ENCODE data around the gene TGIF2.
A peak's percentile ranks its signal among the peaks of the same experiment; 100 is the strongest.
"Not testable (repeated sequence)": the region's sequence is repeated elsewhere in the genome, so short reads cannot be mapped to it uniquely, and the experiment has no call there.

Gene TGIF2

DNA sequence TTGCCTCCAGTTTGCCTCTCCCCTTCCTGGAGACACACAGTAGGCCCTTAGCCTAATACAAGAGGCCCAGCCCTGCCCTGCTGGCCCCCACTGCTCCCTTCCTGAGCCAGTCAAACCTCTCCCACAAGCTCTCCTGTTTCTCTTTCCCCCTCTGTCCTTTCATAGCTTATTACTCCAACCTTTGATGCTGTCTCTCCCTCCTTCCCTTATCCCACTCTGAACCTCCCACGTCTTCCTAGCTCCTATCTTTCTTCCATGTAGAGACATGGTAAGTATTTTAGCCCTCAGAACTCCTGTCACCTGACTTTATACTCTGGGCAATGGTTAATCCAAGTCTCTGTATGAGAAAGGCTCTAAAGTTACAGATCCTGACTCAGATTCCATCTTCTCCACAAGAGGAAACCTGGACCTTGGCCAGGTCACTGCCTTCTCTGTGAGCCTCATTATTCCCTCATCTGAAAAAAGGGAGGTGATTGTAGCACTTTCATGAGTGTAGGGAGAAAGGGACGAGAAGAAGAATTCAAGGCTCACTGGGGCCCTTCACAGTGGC, 6.7 kb downstream of the TGIF2 start:
- DNase-seq = peak; percentile 34

DNA sequence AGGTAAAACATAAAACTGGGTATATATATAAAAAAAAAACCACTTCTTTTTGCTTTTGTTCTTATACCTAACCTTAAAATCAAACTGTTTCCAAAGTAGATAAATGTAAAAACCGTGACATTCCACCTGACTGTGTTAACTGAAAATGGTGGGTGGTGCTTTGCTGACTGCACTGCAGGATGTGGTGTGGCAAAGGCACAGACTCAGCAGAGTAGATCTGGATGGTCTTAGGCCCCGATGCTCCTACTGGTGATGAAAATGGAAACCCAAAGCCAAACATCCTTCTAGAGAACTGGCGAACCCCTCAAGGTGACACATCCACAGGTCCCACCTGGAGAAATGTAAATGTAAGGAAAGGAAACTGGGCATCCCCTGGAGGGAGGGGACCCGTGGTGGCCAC, 8.9 kb downstream of the TGIF2 start:
- no peak for DNase-seq

DNA sequence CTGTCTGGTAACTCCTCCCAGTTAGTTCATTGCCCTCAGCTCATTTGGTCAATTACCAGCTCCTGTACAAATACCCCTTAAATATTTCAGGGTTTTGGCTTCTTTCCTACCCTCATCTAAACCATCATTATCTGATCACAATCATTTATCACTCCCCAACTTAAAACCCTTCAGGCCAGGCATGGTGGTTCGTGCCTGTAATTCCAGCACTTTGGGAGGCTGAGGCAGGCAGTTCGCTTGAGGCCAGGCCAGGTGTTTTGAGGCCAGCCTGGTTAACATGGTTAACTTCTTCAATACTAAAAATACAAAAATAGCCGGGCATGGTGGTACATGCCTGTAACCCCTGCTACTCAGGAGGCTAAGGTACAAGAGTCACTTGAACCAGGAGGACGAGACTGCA, 9.4 kb downstream of the TGIF2 start:
- DNase-seq = no peak

DNA sequence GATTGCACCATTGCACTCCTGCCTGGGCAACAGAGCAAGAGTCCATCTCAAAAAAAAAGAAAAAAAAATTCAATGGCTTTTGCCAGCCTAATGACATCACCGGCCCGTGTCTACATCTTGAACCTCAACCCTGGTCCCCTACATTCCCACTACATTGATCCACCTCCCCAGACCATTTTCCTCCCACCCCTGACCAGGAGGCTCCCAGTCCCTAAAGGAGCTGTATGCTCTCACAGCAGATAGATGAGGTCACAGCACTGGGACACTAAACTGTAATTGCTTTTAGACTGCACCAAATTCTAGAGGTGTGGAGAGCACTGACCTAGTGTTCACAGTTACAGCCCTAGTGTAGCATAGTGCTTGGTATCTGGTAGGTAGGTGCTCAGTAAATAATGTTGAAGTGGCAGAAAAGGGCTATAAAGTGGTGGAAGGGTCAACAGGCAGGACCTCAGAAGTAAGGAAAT, 10.7 kb downstream of the TGIF2 start:
- no peak for DNase-seq

DNA sequence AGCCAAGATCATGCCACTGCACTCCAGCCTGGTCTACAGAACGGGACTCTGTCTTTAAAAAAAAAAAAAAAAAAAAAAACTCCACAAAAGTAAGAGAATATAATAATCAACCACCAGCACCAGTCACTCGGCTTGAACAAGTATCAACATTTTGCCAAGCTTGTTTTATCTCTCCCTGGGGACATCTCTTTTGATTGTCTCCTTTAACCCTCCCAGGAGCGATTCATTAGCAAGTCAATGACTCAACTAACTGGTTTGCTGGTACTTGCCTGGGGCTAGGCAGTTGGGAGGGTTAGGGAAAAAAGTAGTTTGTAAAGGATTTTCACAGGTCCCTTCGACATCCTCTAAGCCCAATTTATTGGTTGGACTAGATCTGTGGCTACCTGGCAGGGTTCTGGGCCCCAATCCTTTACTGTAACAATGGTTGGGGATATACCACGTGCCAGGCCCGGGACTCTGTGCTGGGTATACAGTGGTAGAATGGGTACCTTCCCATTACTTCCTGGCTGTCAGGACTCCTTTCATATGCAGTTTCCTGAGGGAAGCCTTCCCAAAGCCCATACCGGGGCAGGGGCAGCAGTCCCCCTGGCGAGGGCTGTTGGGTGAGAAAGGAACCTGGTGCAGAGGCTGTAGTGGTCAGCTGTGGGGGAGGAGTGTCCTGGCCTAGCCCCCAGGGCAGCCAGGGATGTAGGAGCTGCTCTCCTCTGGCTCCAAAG, 12.2 kb downstream of the TGIF2 start:
- DNase-seq = peak; percentile 92

DNA sequence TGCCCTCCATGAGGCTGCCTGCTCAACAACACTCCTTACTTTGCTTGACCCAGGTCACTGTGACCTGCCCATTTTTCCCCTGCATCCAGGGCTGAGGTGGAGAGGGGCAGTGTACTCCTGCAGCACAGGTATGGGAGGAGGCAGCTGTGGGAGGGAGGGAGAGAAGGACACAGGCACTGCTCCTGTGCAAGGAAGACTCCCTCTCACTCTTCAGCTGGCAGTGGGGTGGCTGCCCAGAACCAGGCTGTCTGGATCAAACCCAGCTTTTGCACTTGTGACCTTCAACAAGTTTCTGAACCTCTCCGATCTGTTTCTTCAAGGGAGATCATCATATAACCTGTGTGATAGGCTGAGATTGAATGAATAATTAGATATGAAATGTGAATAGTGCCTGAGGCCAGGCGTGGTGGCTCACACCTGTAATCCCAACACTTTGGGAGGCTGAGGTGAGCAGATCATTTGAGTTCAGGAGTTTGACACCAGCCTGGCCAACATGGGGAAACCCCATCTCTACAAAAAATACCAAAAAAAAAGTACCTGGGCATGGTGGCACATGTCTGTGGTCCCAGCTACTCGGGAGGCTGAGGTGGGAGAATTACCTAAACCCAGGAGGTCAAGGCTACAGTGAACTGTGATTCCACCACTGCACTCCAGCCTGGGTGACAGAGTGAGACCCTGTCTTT, 14.1 kb downstream of the TGIF2 start:
- no peak for DNase-seq

DNA sequence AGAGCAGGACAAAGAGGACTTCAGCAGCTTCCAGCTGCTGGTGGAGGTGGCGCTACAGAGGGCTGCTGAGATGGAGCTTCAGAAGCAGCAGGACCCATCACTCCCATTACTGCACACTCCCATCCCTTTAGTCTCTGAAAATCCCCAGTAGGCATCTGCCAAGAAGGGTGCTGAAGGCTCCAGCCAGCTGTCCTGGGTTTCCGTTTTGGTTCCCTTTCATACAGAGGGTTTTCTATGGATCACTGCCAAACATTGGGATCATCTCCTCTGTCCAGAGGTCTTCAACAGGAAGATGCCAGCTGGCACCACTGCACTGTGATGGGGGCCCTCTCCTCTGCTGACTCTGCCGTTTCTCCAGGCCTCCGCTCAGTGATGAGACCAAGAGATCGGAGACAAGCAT, 17.9 kb downstream of the TGIF2 start:
- DNase-seq = no peak

DNA sequence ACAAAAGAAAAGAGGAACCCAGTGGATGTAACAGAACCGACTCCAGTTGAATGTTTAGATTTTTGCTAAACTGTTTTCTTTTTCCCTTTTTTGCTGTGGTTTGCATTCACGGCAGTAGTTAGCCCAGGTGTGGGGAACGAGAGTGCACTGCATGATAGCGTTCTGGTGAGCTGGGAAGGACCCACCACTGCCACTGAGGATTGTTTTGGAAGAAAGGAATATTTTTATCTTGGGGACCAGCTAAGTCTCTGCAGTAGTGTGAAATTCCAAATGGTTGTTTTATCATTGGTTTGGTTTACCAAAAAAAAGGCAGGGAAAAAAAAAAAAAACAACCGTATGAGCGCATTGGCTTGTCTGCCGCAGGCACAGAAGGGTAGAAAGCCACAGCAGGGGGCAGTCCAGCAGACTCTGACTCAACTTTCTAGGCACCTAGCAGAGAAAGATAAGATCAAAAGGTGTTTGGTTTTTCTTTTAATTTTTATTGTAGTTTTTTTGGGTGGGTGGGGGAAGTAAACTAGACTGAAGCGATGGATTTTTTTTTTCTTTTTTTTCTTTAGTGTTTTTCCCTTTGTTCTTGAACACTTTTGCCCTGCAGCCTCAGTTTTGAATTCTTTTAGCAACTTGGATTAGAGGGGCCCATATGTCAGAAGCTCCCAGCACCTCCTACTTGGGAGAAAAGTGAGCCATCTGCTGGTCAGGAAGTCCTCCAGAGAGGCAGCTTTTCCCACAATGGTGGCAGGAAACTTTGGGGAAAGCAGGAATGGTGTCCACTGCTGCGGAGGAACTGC, 18.7 kb downstream of the TGIF2 start:
- peak; percentile 49 for DNase-seq

DNA sequence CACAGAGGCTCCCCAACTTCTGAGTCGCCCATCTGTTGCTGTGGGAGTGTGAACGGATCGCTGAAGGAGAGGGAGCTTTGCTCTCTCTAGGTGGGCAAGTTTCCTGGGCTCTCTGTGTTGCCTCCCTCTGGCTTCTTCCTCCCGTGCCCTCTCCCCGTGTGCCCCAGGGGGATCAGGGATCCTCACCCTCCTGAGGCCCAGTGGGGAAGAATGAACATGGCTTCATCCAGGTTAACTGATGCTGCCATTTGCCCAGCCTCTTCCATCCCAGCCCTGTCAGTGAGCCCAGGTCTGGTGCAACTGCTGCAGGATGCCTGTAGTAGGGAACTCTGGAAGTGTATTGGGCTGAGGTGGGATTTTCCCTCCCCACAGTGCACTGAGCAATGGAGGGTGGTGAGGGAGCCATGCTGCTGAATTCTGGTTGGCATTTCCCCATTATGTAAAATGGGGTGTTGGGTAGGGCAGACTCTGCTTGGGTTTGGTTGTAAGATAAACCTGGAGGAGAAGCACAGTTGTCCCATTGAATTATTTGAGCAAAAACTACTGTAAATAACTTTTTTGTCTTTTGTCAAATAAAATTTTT, 20.0 kb downstream of the TGIF2 start:
- no peak for DNase-seq

DNA sequence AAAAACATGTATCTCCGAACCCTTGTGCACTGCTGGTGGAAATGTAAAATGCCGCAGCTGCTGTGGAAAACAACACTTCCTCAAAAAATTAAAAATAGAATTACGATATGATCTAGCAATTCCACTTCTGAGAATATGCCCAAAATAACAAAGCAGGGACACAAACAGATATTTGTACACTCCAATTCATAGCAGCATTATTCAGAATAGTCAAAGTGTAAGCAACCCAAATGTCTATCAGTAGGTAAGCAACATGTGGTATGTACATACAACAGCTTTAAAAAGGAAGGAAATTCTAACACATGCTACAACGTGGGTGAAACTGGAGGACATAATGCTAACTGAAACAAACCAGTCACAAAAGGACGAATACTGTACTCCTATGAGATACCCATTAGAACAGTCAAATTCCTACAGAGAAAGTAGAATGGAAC, 26.5 kb downstream of the TGIF2 start:
- DNase-seq = no peak

DNA sequence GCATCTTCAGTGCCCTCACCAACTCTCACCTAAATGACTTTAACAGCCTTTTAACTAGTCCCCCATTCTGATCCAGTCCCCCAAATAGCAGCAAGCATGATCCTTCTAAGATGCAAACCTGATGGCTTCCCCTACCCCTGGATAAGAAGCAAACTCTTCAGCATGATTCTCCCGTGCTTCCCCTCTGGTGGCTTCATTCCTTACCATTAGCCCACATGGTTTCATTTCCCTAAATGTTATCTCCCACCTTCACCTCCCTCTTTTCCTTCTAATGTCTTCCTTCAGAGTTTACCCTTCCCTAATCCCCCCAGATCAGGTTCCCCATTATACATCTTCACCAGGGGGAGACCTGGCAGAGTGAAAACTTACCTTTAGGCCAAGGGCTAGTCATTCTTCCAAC, 28.1 kb downstream of the TGIF2 start:
- no peak for DNase-seq

DNA sequence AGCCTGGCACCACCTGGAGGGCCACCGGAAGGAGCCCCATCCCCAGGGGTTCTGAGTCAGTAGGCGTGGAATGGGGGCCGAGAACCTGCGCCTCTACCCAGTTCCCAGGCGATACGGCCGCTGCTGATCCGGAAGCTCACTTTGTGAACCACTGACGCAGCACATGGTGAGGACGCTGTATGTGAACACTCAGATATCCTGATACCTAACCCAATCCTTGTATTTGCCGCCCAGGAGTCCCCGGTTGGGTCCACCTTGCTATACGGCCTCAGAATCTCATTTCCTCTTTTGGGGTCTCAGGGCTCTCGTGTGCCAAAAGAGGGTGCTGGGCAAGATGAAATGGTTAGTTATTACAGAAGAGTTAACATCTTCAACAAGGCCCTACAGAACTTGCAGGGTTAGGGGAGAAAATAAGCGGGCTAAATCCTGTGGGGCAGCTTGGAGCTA, 31.6 kb downstream of the TGIF2 start:
- no peak for DNase-seq

DNA sequence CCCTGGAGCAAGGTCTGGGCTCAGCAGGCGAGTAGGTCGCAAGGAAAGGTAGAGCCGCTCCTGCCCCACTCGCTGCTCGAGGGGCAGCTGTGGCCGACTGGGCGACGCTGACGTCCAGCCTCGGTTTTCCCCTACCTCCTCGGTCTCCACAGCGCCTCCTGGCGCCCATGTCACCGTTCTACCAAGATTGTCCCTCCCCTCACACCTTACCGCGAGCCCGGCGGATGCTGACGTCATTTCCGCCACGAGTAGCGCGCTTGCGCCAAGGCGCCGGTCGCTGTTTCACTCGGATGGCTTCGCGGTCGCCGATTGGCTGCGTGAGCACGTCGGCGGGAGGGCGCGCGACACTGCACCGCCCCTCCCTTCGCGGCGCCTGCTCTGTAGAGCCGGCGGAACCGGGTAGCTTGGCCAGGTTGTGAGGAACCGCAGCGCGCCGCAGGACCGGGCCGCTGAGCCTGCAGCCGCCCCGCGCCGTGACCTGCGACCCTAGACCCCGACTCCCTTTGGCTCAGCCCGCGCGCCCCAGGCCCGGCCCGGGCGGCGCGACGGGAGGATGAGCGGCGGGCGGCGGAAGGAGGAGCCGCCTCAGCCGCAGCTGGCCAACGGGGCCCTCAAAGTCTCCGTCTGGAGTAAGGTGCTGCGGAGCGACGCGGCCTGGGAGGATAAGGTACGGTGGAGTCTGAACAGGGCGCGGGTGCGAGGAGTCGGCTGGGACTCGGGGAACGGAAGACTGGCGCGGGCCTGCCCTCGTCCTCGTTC, 32.2 kb downstream of the TGIF2 start, which contains the start of gene RAB5IF:
RAB5IF (plus strand) TSS at position 381 of the 759 bp plus-strand sequence; CDS start at position 554, 173 bp downstream.
- peak; percentile 98 for DNase-seq

DNA sequence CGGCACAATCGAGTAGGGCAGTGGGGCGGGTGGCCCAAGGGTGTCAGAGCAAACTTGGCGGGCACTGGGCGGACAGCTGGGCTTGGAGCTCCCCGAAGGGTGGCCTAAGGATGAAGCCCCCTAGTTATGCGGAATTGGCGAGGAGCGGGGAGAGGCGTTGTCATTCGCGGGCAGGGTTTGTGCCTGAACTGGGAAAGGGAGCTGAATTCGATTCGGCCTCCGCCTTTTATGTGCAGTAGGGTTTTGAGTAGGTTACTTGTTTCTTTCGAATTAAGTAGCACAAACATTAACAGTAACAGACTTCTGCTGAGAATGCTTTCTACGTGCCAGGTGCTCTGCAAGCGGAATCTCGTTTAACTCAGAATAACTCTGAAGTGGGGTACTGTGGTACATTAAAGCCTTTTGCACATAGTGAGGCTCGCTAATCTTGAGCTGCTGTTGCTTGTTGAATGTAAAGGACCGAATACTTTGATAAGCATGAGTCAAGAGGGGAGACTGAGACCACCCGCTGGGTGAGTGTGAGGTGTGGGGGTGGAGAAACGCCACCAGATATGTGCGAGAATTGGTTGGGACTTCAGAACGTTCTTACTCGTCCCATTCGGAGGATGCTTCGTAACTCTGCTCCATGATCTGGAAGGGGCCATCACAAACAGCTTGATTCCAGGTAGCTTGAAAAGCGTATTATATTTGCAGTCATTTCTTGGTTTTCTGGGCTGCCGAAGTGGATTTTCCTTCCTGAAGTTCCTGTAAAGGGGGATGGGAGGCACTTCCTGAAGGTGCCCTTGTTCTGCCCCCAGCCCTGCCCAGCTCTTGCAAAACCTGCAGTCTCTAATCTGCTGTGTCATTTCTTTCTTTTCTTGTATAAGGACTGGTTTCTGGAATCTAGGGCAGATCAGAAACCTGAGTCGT, 33.0 kb downstream of the TGIF2 start:
- peak; percentile 31 for DNase-seq

DNA sequence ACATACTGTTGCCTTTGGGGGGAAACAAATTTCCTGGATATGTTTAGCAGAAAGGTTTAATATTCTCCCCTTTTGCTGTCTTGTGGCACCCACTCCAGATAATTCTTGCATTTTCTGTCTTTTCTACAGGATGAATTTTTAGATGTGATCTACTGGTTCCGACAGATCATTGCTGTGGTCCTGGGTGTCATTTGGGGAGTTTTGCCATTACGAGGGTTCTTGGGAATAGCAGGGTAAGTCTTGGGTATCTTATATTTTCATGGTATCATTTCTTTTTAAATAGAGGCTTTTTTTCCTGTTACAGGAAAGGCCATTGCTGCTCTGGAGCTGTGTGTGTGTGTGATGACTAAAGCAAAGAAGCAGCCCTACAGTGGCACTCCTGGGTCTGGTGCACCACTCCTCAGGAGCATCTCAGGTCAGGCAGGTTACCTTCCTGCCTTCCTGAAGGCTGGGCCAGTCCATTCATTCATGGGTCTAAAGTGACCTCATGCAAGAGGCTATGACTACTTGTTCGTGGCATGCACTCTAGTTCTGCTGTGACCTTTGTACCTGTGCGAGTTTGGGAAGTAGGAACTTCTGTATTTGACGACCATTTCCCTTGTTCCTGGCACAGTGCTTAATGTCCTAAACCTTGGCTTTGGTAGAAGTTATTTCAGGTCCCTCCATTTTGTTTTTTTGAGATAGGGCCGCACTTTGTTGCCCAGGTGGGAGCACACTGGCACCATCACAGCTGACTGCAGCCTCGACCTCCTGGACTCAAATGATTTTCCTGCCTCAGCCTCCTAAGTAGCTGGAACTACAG, 34.4 kb downstream of the TGIF2 start:
- DNase-seq = no peak

DNA sequence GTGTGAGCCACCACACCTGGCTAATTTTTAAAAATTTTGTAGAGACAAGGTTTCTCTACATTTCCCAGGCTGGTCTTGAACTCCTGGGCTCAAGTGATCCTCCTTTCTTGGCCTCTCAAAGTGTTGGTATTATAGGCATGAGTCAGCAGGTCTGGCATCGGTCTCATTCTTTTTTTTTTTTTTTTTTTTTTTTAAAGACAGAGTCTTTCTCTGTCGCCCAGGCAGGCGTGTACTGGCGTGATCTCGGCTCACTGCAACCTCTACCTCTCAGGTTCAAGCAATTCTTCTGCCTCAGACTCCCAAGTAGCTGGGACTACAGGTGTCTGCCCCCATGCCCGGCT, 35.0 kb downstream of the TGIF2 start:
- DNase-seq = not testable (repeated sequence)

DNA sequence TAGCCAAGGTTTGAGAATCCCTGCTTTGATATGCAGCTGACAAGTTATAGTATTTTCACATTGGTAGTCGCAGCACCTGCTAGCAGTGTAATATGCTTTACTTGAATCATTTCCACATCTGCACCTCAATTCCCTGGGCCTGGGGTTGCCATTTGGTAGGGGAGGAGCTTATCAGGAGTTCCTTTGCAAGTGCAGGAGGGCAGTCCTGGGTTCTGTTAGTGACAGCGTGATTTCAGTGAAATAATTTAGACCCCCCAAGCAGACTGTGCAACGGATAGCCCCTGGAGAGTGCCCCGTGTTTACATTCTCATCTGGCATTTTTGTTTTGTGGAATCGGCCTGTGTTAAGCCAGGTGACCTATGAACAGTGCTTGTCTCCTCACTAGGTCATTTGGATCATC, 38.2 kb downstream of the TGIF2 start:
- no peak for DNase-seq

DNA sequence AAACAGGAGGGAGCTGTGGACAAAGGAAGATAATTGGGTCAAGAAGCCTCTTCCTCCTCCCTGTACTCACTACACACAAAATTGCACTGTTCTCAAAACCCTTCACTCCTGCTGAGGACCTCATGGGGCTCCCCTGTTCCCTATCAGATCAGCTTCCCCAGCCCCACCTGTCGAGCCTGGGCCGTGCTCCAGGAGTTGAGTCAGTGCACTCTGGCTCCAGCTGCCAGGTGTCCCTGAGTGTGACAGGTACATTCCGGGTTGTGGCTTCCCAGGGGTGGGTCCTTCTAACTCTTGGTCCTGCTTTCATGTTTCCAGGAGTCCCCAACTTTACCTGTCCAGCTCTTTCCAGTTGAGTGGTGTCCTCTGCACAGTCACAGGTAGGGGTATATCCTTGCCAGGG, 40.6 kb downstream of the TGIF2 start:
- no peak for DNase-seq

DNA sequence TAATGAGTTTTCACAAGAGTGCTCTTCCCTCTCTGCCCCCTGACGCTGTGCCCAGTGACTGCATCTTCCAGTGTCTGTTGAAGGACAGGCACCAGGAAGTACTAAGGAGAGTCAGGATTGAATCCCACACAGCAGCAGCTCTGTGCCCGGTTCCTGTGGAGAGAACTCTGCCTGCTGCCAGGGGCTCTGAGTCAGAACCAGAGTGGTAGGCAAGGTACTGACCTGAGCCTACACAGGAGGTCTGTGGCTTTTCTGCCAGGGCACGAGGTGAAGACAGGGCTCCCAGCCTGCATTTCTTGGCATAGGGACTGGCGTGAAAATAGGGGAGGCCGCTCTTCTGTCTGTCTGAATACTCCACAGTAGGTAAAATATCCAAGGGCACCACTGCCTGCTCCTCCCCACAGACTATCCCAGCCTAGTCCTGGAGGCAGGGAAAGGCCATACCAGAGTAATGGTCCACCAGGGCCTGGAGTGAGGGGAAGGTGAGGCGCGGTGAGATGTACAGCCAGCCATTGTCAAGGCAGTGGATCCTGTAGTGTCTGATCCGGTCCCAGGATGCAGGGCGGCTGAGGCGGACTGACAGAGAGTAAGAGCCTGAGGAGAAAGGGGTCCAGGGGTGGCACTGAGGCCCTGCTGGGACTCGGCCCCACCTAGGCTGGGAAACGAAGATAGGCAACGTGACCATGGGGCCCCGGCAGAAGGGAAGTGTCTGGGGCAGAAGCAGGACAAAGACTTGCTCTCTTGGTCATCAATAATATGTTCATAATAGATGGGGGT, 41.6 kb downstream of the TGIF2 start:
- no peak for DNase-seq
